Stimulated activated CD4-positive, alpha-beta T cell treated with anti-CD3 and anti-CD28 coated beads, Interleukin-2, amount 100 ng/mL, for 4 hours (primary cell): Measurements from ENCODE around the gene DIDO1.
"Not testable (repeated sequence)": the region's sequence is repeated elsewhere in the genome, so short reads cannot be mapped to it uniquely, and the experiment has no call there.

Experiments used
- DNase-seq: peaks from one replicate; pipeline ENCODE4 v3.0.0-alpha.2; 2020; ENCODE audit warnings: low read depth

The DIDO1 gene

DNA sequence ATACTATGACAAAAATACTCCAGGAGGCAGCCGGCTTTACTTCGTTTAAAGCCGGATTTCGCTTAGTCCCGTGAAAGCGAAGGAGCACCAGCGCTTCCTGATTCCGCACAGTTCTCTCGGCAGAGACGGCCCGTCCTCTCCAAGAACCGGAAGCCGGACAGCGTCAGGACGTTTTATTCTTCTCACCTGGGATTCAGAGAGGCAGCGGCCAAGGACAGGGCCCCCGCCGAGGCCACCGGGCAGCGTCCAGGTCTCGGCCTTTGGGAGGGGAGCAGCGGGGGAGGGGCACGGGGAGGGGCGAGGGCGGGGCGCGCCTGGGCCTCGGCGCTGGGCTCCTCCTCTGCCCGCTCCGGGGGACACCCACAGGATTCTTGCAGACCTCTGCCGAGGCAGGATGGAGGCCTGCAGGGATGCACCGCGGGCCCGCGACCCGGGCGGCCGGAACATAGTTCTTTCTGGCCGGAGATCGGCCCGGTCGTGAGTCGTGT lies 2.8 kb upstream of the DIDO1 start:
- peak; percentile 34 for DNase-seq

DNA sequence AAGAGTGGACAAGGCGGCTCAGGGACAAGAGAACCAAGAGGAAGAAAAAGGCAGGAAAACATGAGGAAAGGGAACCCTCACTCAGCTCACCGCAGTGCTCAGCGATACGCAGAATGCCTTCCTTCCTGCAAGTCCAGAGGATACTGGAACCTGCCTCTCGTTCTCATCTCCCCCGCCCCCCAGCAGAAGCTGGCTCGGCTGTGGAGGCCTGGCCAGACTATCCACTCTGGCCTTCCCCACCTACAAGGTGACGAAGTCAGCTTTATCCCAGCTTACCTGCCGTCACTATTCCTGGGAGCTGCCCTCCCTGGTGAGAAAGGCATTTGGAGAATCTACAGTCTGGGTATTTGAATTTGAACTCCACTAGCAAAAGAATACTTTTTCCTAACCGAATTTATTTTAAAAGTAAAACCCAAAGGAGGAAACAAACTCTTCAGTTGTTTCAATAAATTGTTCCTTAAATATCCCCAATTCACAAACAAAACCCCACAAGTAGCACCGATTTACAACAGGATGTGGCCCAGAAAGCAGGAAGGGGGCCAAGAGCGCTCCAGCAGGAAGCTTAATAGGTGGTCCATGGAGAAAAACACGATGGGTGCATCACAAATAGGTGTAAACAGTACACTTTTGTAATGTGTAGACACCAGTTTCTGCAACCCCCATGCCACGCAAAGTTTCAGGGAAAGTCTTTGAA lies 2.1 kb upstream of the DIDO1 start:
- DNase-seq: no peak

DNA sequence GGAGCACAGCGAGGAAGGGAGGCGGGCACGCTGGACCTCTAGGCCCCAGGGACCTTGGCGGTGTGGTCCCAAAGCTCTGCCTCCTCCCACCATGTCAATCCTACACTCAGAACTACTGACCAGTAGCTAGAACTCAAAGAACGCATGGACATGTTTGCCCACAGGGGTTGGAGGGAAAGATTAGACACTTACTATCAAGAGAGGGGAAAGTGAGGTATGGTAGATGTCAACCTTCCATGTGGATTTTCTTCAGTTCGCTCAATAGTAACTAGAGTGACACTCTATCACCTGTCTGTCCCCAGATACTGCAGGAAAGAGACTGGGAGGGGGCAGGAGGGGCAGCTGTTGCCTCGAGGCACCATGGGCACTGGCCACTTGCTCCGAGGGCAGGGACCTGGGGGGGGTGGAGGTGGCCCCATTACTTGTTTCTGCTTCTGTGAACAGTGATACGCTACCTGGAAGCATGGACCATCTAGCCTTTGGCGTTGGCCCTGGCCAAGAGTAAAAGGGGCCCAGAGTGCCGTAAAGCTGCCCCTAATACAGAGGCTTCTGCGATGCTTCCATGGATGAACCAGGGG lies 912 bp upstream of the DIDO1 start:
- DNase-seq: no peak

GRCh38 chr20:62925420-62926228 lies 681 bp downstream of the DIDO1 start:
- no peak for DNase-seq

- DNase-seq: no peak
These were observed 1.3 kb downstream of the DIDO1 start for GRCh38 chr20:62925076-62925419.

GRCh38 chr20:62924442-62925075 lies 1.7 kb downstream of the DIDO1 start:
- DNase-seq: no peak

DNA sequence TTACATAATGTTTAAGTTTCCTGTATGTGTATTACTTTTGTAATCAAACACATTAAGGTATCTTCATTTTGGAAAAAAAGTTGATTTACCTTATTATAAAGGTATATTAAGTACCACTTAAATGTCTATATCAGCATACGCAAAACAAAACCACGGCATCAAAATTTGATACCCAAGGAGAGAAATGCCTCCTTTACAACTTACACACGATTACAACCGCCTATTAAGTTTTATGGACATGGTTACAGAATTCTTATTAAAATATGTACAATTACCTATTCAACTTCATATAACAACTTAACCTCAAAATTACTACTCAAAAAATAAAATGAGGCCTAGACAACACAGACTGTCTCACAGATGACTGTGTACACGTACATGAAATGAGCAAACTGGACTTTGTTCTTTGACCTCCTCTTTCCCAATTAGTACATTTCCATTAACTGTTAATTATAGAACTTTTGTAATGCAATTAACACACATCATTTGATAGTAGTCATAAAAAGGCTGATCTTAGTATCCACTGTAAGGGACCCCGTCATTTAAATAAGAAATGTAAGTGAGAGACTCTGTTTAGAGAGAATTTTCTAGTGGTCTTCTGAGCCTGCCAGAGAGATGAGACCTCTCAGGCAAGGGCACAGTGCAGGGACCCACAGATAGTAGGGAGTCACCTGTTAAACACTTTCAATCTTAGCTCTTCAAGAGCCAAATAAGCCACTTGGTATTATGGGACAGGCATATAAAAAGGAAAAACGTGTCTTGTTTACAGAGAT lies 2.5 kb downstream of the DIDO1 start:
- DNase-seq: no peak

GRCh38 chr20:62923059-62923668 lies 3.1 kb downstream of the DIDO1 start:
- DNase-seq: not testable (repeated sequence)

DNA sequence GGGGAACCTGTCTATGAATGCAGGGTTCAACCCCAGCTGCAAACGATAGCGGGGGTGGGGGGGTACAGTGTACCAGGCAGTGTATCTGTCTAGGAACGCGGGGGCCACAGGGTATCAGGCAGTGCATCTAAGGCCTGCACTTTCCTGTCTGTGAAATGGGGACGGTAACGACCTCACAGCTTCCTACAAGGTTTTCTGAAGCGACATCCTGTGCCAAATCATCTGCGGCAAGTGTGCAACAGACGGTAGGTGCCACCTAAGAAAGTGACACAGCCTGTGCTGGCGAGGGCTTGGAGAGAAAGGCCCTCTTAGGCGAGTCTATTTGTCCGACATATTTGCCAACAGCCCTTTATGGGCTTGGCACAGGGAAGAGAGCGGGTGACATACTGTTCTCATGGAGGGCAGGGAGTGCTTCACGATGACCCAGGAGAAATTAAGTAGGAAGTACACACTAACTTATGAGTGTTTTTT lies 3.8 kb downstream of the DIDO1 start:
- DNase-seq: no peak

GRCh38 chr20:62921119-62921687 lies 5.1 kb downstream of the DIDO1 start:
- DNase-seq: peak; percentile 50

DNA sequence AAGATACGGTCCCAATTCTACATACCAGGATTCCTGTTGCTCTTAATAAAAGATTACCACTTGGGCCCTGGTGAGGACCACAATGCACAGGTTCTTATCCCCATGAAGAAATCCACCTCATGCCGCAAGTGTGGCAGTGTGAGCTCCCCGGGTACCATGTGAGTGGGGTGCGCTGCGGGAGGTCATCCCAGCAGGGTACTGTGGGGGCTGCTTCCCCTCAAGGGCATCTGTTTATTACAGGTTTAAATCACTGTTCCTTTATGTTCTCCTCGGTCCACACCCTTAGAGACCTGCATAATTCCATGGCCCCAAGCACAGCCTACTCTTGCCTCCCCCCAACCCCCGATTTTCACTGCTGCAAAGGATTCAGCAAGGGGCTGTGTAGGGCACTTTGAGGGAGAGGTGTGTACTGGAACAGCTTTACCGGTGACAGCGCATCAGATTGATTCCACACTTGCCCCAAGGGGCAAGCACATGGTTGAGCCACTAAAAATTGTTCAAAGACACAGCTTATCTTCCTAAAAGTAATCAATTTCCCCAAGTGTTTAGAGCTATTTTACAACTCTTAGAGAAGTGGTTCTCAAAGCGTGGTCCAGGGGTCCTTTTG lies 6.2 kb downstream of the DIDO1 start:
- no peak for DNase-seq

- no peak for DNase-seq
These were observed 7.5 kb downstream of the DIDO1 start for GRCh38 chr20:62918831-62919230.

DNA sequence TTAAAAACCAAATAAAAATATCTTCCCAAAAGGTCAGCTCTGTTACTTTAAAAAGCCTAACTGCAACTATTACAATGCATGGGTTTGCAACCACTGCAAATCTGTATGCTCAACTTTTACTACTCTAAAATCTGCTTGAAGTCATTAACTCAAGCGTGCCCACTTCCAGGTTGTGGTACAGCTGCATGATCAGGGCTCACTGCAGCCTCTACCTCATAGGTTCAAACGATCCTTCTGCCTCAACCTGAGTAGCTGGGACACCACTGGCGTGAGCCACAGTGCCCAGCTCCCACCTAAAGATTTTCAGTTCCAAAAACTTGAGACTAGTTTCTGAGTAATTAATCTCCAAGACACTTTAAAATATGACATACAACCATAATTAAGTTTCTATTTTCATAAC lies 8.2 kb downstream of the DIDO1 start:
- DNase-seq: no peak

DNA sequence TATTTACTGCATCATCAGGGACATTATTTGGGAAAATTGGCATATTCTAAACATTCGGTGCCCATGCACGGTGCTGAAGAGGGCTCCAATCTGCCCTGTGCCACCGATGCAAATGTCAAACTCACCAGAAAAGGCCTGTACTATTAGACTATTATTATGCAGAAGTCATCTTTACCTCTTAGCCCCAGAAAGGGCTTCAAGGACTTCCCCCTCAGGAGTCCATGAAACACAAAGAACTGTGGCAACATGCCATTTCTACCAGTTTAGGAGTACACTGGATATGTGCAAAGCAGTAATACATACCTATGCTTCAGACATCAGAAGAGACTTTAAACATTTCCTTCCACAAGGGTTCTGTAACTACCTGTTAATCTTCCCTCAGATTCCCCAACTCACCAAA lies 8.6 kb downstream of the DIDO1 start:
- DNase-seq: no peak

GRCh38 chr20:62916703-62917476 lies 9.4 kb downstream of the DIDO1 start:
- no peak for DNase-seq

DNA sequence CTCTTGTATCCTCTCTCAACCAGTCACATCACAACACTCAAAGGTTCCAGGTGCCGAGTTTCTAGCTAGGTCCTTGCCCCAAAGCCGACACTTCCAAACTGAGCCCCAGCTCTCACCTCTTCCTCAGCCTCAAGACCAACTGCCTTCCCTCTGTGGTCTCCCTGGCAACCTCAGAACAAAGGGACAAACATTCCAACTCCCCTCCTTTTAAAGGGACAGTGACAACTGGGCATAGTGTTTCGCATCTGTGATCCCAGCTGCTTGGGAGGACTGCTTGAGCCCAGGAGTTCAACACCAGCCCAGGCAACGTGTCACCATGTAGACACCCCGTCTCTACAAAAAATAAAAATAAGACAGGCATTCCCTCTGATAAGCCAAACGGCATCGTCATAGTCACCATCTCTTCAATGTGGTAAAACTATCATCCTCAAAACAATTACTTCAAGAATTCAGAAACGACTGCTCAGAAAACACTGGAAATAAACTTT lies 11.3 kb downstream of the DIDO1 start:
- DNase-seq: no peak

GRCh38 chr20:62914436-62914835 lies 11.9 kb downstream of the DIDO1 start:
- DNase-seq: no peak

DNA sequence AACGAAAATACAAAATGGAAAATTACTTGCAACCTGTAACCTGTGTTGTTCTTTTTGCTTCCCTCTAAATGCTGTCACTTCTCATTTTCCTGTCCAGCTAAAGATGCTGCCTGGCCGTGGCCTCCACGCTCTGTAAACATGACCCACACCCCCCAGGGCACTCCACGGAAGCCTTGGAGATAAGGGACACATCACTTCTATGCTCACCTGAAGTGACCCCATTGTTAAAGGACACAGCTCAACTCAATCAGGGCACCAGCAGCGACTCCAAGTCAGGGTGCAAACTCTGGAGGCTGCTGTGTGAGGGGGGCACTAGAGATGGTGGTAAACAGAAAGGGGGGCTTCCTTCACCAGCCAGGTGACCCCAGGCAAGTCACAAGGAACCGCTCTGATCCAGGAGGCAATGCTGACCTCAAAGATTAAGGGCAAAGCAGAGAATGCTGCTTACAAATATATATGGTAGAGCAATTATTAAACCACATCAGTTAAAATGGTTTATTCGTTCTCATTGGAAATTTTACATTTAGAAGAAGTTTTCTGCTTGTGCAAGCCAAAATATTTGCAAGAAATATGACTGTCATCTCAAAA lies 13.2 kb downstream of the DIDO1 start:
- DNase-seq: no peak

DNA sequence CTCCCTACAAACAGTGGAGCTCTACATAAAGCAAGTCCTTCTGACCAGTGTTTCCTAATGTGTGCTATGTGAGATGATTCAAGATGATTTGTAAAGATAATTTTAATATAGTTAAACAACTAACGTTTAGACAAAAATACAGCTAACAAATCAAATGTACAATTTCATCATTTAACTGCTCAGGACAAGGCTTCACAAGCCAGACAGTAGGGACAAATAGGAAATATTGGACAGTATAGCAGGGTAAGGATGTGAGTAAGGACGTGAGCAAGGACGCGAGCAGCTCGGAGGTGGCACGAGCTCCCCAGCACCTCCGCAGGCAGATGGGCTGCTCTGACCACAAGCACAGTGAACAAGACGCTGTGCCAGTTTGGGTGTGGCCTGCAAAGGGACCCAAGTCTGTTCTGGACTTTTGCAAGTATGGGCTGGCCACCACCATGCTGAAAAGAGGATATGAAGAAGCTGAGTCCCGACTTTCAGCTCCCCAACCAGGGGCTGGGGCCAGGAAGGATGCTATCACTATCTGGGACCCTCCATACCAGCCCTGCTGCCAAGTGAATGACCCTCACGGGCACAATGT lies 14.5 kb downstream of the DIDO1 start:
- DNase-seq: no peak
